C4-2B (cell line): Measurements from ENCODE around the gene SRSF10.

ENCODE experiments used
- H3K27ac ChIP-seq: fragments of 450-650 bp; 2 replicates; pipeline ENCODE4 v1.5.1; 2017
- CTCF ChIP-seq: fragments of 450-650 bp; conservative IDR thresholded peaks from 2 replicates; pipeline ENCODE4 v1.5.1; 2017; ENCODE audit warnings: mild to moderate bottlenecking
- ZFX ChIP-seq: fragments of 450-650 bp; IDR thresholded peaks from 2 replicates; pipeline ENCODE4 v1.6.1; 2017

The SRSF10 gene

GRCh38 chr1:23931491-23931880 is 48.6 kb downstream of the SRSF10 start:
- TF ChIP-seq CTCF (no peak), ZFX (no peak)
- H3K27ac ChIP-seq = no peak overlapping the region

- no peak overlapping the region for H3K27ac ChIP-seq
- no peak for TF ChIP-seq ZFX
- no peak for TF ChIP-seq CTCF
These were observed 49.2 kb downstream of the SRSF10 start for GRCh38 chr1:23930861-23931490.

- TF ChIP-seq CTCF (no peak), ZFX (no peak)
- H3K27ac ChIP-seq = no peak overlapping the region
These were observed 49.9 kb downstream of the SRSF10 start for GRCh38 chr1:23930270-23930669.

GRCh38 chr1:23928789-23929188 is 51.3 kb downstream of the SRSF10 start:
- no peak overlapping the region for H3K27ac ChIP-seq
- TF ChIP-seq ZFX (no peak), CTCF (no peak)

GRCh38 chr1:23927097-23927496 is 53.0 kb downstream of the SRSF10 start:
- H3K27ac ChIP-seq = no peak overlapping the region
- TF ChIP-seq CTCF (no peak), ZFX (no peak)

GRCh38 chr1:23925279-23925678 is 54.8 kb downstream of the SRSF10 start:
- no peak overlapping the region for H3K27ac ChIP-seq

GRCh38 chr1:23924601-23925000 is 55.5 kb downstream of the SRSF10 start:
- TF ChIP-seq CTCF = no peak
- no peak for TF ChIP-seq ZFX
- H3K27ac ChIP-seq = no peak overlapping the region

More at GRCh38 chr1:23925279-23925678, 54.8 kb downstream of the SRSF10 start:
- no peak for TF ChIP-seq ZFX
- TF ChIP-seq CTCF = no peak
